HCEC 1CT (cell line): ENCODE measurements around the gene CDK5RAP3.
A peak's percentile ranks its signal among the peaks of the same experiment; 100 is the strongest.
"Not testable (repeated sequence)": the region's sequence is repeated elsewhere in the genome, so short reads cannot be mapped to it uniquely, and the experiment has no call there.

Experiments
- DNase-seq: peaks from one replicate; pipeline ENCODE4 v3.0.0-alpha.2; 2017

Gene CDK5RAP3, protein sequence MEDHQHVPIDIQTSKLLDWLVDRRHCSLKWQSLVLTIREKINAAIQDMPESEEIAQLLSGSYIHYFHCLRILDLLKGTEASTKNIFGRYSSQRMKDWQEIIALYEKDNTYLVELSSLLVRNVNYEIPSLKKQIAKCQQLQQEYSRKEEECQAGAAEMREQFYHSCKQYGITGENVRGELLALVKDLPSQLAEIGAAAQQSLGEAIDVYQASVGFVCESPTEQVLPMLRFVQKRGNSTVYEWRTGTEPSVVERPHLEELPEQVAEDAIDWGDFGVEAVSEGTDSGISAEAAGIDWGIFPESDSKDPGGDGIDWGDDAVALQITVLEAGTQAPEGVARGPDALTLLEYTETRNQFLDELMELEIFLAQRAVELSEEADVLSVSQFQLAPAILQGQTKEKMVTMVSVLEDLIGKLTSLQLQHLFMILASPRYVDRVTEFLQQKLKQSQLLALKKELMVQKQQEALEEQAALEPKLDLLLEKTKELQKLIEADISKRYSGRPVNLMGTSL

DNA sequence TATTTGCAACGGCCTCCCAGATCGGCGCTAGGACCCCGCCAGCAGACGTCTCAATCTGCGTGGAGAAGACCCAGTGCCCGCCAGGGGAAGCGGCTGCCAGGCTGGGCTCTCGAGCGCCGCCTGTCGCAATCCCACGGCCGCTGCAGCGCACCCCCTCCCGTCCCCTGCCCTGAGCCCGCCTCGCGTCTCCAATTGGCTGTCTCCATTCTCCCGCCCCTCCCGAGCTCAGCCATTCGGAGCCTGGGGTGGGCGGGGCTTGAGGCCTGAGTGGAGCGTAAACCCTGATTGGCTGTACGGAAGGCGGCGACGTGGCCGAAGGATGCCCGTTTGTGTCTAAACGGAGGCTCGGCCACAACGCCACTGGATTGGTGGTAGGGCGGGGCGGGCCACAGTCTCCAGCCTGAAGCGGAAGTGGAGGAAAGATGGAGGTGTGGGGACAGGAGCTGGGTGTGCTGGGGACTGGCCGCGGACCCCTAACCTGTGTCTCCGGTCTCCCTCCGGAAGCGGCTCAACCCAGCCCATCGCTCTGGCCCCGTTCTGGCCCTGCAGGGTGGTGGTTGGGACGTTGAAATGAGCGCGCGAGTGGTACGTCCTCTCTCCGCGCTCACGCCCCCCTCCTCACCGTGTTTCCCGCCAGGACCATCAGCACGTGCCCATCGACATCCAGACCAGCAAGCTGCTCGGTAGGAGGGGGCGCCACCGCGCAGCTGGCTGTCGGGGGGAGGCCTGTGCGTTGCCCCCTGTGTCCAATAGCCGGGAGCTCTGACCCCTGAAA is at the start of gene CDK5RAP3:
CDK5RAP3 (plus strand) TSS at position 389 of the 775 bp plus-strand sequence; CDS start at position 423, 34 bp downstream.
- peak; percentile 100 for DNase-seq

DNA sequence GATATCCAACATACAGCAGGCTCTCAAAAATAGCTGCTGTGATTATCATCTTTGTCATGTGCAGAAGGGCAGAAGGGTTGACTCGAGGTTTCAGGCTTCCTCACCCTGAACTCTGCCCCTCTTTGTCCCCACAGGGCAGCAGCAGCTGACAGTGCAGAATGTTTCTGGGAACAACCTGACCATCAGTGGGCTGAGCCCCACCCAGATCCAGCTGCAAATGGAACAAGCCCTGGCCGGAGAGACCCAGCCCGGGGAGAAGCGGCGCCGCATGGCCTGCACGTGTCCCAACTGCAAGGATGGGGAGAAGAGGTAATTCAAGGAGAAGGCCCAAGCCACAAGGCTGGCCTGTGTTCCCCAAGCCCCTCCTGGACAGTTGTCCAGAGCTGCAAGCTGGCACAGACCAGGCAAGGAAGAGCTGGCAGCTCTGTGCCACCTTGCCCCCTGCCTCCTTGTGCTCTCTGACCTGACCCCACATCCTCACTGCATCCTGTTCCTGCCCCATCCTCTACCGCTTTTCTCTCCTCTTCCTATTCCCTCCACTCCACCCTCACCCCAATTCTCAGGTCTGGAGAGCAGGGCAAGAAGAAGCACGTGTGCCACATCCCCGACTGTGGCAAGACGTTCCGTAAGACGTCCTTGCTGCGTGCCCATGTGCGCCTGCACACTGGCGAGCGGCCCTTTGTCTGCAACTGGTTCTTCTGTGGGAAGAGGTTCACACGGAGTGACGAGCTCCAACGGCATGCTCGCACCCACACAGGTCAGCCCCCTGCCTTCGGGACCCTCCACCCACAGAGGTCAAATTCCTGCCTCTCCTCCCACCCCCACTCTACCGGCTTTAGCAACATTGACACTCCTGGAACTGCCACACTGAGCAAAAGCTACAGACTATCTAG is 45.9 kb upstream of the CDK5RAP3 start:
- no peak for DNase-seq

DNA sequence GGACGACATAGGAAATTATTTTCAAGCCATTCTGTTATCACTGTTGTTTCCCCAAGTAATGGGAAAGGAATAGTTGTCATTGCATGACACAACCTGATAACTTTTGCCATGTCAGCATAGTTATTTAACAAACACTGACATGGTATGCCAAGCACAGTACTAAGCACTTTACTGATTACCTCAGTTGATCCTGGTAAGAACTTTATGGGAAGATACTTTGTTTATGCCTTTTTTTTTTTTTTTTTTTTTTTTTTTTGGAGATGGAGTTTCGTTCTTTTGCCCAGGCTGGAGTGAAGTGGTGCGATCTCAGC is 45.3 kb upstream of the CDK5RAP3 start:
- DNase-seq = no peak

DNA sequence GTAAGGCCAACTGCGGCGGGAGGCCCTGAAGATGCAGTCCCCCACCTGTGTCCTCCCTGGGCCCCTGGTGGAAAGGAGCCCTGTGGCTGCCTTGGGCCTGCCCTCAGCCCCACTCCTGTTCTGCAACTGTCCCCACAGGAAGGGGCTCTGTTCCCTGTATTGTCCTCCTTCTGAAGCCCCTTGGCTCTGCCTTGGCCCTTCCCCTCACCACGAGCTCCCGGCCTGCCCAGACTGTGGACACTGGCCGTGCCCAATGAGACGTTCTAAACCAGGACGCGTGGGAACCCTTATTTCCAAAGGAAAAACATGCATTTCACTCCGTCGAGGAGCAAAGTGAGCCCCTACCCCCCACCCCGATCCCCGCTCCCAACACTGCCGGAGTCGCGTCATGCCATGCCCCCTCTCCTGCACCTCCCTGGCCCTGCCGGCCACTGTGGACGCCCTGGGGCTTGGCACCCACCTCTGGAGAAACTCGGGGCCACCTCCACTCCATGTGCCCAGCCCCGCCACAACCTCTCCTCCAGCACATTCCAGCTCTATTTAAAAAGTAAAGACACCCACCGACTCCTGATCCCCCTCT is 43.0 kb upstream of the CDK5RAP3 start:
- no peak for DNase-seq

DNA sequence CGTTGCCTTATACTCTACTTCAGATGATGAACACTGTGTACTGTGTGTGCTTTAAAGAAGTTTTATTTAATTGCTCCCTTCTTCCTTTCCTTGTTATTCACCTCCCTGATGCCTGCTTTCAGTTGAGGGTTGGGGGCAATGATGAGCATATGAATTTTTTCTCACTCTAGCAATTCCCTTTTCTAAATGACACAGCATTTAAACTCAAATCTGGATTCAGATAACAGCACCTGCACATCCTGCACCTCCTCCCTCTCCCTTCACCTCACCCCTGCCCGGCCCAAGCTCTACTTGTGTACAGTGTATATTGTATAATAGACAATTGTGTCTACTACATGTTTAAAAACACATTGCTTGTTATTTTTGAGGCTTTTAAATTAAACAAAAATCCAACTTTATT is 42.5 kb upstream of the CDK5RAP3 start:
- no peak for DNase-seq

DNA sequence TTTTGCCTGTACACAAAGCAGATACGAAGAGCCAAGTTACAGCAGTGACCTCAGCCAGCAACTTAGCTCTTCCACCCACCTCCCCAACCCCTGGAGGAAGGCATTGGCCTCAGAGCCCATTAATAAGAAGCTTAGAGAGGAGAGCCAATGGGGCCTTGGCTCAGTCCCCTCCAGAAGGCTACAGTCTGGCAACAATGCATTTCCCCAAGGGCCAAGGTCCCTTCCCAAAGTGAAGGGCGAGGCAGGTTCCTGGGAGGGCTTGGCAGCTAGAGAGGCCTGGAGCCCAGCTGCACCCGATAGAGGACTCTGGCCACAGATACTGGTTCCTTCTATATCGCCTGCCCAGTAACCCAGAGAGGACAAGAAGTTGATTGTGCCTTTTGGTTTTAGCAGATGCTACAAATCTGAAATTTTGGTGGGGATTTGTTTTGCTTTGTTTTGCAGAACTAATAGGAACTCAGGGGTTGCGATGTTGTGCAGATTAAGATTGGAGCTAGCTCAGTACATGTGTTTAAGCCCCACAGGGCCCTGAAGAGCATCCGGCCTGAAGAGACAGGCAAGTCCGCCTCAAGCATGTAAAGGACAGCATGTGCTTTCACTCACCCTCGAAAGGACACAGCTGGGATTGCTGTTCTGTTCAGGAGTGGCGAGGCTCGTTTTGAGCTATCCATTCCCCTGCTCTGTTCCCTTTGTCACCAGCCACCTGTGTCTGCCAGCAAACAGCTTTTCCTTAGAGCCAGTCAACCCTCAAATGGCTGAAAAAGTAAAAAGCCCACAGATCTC is 41.5 kb upstream of the CDK5RAP3 start:
- no peak for DNase-seq

DNA sequence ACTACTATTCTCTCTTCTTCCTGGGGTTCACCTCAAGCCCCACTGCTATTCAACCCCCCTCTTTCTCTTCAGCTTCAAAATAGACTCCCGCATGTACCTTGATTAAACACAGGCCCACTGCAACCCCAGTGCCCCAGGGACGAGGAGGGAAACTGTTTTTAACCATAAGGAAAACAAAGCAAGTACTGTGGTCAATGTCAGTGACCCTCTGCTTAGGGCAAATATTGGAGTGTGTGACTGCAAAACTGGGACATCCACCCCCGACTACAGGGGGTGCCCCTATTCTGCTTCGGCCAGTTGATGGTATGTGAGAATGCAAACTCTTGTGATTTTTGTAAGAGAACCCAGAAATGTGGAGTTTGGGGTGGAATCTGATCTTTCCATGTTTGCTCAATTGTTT is 39.1 kb upstream of the CDK5RAP3 start:
- DNase-seq = no peak

DNA sequence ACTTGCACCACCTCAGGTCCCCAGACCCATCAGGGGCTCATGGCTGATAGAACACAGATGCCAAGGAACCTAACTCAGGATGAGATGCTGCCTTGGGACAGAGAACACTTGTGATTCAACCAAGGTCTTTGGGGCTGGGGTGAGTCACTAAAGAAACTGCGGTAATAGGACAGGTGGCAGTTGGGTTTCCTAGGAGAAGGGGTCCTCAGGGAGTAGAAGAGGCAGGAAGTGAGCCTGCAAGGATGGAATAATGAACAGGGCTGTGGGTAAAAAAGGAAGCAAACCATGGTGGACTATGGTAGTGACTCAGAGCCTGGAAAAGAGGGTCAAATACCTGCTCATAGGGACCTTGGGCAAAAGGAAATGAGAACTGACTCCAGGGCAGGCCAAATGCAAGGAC is 36.1 kb upstream of the CDK5RAP3 start:
- DNase-seq = no peak

DNA sequence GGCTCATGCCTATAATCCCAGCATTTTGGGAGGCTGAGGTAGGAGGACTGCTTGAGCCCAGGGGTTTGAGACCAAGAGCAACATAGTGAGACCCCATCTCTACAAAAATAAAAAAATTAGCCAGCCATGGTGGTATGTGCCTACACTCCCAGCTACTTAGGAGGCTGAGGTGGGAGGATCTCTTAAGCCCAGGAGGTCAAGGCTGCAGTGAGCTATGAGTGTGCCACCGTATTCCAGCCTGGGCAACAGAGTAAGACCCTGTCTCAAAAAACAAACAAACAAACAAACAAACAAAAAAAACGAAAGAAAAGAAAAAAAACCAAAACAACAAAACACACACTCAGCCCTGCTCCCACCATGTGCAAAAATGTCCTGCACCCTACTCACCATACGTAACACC is 35.4 kb upstream of the CDK5RAP3 start:
- not testable (repeated sequence) for DNase-seq

DNA sequence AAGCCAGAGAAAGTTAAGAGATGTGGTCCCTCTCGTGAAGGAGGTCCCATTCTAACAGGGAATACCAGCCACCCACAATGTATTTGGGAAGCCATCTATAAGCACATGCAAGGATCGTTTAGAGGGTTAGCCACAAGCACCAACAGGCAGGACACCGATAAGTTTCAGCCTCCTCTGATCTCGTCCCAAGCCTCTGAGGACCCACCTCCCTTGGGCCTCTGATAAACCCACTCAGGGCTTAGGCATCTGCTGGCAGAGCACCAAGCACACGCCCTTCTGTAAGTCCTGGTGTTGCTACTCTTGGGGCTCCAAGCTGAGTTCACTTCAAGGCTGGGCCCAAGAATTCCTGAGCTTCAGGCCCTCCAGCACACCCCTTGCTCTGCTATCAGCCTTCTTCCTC is 35.0 kb upstream of the CDK5RAP3 start:
- DNase-seq = peak; percentile 66

DNA sequence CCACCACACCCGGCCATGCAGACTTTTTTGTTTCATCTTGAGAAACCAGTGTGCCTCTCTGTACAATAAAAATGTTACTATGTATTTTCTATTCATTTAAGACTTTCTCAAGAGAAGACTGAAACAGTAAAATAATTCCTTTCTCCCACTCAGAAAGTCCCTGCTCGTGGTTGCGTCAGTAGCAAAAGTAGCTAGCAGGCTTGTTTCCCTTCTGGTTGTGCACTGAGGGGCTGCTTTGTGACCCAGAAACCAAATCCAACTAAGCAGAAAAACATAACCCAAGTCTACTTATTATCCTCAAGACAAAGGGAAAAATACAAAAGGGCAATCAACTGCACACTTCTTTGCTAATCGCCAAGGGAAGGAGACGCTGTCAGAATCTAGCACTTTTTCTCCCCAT is 33.0 kb upstream of the CDK5RAP3 start:
- DNase-seq = no peak

DNA sequence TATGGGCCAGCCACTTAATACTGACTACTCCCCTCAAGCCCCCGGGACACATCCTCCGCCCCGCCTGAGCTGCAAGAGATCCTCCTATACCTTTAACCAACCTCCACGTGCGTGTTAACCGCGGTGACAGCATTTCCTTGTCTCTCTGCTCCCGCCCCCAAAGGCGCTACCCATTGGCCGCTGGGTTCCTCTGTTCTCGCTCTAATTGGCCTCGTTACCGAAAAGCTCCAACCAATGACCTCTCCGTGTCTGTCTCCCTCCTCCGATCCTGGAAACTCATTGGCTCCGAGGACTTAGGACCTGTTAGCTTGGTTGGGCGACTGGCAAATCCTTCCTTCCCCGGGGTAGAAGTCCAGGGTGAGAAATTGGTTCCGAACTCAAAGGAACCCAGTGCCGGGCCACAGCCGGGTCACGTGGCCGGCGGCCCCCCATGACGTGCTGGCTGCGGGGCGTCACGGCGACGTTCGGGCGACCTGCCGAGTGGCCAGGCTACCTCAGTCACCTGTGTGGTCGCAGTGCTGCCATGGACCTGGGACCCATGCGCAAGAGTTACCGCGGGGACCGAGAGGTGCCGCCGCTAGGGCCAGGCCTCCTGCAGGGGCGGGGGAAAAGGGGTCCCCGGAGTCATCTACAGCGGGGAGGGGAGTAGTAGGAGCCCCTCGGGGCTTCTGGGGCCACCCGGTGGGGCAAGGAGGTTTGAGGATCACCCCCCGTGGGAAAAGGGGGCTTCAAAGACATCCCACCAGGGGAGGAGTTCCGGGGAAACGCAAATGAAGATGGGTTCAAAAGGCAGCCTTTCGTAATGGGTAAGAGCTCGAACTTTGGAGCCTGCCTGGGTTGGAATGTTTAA is 29.4 kb upstream of the CDK5RAP3 start, which contains the start of gene PNPO:
PNPO (plus strand) TSS at position 326 of the 850 bp plus-strand sequence; CDS start at position 431, 105 bp downstream.
- peak; percentile 99 for DNase-seq

DNA sequence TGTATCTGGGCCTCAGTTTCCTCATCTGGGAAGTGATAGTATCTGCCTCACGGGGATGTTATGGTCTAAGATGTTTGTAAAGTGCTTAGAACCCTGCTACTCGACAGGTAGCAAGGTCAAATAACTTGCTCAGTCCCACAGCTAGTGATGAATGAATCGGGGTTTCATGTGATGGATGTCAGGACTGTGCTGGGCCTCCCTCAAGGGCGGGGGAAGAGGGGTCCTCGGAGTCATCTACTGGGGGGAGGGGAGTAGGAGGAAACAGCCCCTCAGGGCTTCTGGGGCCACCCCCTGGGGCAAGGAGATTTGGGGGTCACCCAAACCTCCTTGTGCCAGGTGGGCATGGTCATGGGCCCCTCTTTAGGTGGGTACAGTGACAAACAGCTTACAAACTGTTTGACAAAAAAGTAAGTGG is 28.8 kb upstream of the CDK5RAP3 start:
- DNase-seq = no peak

DNA sequence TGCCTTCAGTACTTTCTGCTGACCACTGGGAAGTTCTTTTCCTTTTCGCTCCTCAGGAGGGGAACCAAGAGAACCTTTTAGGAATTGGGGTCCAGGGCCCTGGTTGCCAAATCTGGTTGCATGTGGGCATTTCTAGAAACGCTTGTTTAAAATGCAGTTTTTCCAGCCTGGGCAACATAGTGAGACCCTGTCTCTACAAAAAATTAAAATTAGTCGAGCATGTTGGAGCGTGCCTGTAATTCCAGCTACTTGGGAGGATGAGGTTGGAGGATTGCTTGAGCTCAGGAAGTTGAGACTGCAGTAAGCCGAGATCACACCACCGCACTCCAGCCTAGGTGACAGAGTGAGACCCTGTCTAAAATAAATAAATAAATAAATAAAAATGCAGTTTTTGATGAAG is 28.3 kb upstream of the CDK5RAP3 start:
- DNase-seq = no peak

DNA sequence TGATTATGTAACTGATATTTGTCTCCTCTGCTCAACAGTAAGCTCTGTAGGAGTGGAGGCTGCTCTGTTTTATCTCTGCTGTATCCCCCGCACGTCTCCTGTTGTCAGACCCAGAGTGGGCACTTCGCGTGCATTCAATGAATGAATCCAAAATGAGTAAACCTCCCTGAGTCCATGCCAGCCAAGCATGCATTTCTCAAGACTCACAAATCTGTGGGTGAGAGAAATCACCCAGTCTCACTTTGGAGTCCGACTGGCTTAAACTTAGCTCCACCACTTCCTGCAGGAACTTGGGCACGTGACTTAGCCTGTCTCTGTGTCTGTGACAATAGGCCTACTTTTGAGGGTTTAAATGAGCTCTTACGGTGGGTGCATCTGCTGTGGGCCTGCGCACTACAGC is 25.8 kb upstream of the CDK5RAP3 start:
- no peak for DNase-seq

DNA sequence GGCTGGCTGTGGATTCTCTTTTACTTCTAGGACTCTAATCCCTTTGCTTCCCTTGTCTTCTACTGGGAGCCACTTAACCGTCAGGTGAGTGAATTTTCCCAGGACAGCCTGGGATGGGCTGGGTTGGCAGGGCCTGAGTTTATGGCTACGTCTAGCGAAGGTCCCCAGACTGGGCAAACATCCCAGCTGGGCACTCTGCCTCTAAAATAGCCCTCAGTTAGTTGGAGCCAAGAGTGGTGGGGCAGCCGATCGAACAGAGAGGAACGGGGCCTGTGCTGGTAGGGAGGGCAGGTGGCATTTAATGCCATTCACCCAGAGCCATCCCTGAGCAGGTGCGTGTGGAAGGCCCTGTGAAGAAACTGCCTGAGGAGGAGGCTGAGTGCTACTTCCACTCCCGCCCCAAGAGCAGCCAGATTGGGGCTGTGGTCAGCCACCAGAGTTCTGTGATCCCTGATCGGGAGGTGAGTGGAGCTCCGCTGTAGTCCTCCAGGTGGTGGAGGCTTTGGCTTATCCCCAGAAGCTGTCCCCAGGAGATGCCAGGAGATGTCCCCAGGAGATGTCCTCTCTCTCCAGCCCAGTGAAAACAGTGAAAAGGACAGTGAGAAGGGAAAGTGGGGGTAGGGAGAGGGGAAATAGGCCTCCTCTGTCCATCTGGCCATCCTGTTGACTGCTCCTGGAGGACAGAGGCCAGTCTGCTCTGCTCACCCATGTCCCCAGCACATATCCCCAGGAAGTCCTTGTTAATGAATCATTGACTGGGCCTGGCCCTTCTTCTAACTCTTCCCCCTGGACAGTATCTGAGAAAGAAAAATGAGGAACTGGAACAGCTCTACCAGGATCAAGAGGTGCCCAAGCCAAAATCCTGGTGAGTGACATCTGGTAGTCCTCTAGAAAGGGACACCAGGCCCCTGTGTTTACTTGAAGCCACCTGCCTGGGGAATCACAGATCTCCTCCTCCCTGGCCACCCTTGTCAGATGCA is 25.1 kb upstream of the CDK5RAP3 start:
- DNase-seq = no peak

DNA sequence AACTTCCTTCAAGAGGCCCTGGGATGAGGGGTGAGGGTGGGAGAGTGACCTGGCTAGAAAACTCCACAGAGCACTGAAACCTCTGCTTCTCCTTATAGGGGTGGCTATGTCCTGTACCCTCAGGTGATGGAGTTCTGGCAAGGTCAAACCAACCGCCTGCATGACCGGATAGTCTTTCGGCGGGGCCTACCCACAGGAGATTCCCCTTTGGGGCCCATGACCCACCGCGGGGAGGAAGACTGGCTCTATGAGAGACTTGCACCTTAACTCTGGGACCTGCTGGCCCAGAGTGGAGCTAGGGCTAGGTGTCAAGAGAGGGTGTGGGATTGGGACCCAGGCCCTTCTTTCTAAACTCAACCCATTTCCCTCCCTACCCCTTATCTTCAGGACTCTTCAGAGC is 24.4 kb upstream of the CDK5RAP3 start:
- DNase-seq = no peak

DNA sequence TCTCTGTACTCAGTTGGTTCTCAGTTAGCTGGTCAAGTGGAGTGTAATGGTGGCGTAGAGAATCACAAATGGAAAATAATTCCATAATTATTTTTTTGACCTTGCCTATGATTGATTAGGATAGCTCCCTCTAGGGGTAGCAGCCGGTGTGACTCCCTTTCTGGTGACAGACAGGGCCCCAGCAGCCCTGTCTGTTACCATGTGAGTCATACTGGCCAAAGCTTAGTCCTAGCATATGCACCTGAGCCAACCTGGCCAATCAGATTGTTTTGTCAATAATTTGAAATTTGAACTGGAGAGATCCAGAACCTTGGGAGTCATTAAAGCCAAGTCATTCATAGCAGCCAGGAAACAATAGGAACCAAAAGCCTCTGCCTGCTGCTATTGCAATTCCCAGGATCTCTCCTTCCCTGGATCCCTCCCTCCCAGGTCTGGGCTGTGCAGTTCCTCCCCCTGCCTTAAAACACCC is 23.9 kb upstream of the CDK5RAP3 start:
- DNase-seq = peak; percentile 79

DNA sequence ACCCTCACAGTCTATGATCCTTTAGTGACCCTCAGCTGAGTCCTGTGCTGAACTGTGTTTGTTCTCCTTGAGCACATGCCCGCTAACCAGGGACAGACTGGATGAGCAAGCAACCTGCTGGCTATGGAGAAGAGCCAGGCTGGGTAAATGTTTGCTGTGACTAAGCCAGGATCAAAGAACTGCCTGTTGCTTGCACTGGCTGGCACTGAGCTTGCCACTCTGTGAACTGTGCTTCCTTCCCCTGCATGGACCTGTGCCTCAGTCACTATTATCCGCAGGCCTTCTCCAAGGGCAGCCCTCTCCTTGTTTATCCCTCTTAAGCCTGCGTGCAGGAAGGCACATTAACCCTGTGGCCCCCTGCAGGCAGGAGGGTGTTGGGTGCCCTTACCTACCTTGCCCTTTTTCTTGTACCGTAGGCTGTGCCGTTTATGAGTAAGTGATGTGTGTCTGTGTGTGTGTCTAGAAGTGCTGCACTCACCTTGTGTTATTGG is 22.2 kb upstream of the CDK5RAP3 start:
- DNase-seq = no peak
